Upper lobe of right lung (tissue), 1 donor: ENCODE data around the gene TSPAN7. TPM values are rescaled to one million over a fixed set of nuclear protein-coding genes. Genes with fewer than 3 reads are reported as not detected.

Experiments used
- ATAC-seq: fragments of 200-7000 bp; cut with Tn5 transposase; one replicate; pipeline ENCODE4 v1.9.1; 2020; ENCODE audit warnings: mild to moderate bottlenecking, moderate library complexity
- DNase-seq: peaks from one replicate; pipeline ENCODE4 v3.0.0-alpha.2; 2020
- H3K27ac ChIP-seq: fragments of 200-600 bp; one replicate; pipeline ENCODE4 v1.8.0; 2022
- H3K27me3 ChIP-seq: fragments of 200-600 bp; one replicate; pipeline ENCODE4 v1.8.0; 2022; ENCODE audit warnings: mild to moderate bottlenecking
- H3K36me3 ChIP-seq: fragments of 200-600 bp; one replicate; pipeline ENCODE4 v1.8.0; 2022
- H3K4me1 ChIP-seq: fragments of 200-600 bp; one replicate; pipeline ENCODE4 v1.8.0; 2022
- H3K4me3 ChIP-seq: fragments of 200-600 bp; one replicate; pipeline ENCODE4 v1.8.0; 2022; ENCODE audit warnings: mild to moderate bottlenecking
- H3K9me3 ChIP-seq: fragments of 200-600 bp; one replicate; pipeline ENCODE4 v1.8.0; 2022
- intact Hi-C: fragments of 100-400 bp; cut with DNase I; formaldehyde crosslinking; loops from one replicate; pipeline ENCODE4 v1.11.0; 2022
- total RNA-seq: library from RNA; stranded (reverse); fragmentation: NEBNext Ultra II Directional; extraction: Animal tissue kit (Norgen Biotek cat#: 25700); gene quantifications from one replicate; pipeline ENCODE4 v1.2.1, GENCODE V29; 2021
- TF ChIP-seq, protein P1 (sequence below): fragments of 200-600 bp; IDR thresholded peaks from one replicate; pipeline ENCODE4 v1.8.0; 2022; ENCODE audit warnings: antibody characterized with exemption
- donor health status: DM: no; HTN: yes; CAD: no; lungs with severe emphysema.

Gene TSPAN7
- total RNA-seq, 1 donor from 2014 or later, result 74.8 TPM

- Histone ChIP-seq H3K36me3 (no peaks in the 10 kb centered on the region), H3K4me3 (no peak overlapping the region), H3K4me1 (no peaks in the 10 kb centered on the region), H3K27ac (no peak overlapping the region), H3K27me3 (no peaks in the 10 kb centered on the region), H3K9me3 (no peaks in the 10 kb centered on the region)
- no peak for ATAC-seq
- intact Hi-C loops, result no loop called here
- DNase-seq, result no peak
- TF ChIP-seq, protein P1, sequence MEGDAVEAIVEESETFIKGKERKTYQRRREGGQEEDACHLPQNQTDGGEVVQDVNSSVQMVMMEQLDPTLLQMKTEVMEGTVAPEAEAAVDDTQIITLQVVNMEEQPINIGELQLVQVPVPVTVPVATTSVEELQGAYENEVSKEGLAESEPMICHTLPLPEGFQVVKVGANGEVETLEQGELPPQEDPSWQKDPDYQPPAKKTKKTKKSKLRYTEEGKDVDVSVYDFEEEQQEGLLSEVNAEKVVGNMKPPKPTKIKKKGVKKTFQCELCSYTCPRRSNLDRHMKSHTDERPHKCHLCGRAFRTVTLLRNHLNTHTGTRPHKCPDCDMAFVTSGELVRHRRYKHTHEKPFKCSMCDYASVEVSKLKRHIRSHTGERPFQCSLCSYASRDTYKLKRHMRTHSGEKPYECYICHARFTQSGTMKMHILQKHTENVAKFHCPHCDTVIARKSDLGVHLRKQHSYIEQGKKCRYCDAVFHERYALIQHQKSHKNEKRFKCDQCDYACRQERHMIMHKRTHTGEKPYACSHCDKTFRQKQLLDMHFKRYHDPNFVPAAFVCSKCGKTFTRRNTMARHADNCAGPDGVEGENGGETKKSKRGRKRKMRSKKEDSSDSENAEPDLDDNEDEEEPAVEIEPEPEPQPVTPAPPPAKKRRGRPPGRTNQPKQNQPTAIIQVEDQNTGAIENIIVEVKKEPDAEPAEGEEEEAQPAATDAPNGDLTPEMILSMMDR, result no peak
Observed at GRCh38 chrX:38646129-38646528, 84.8 kb downstream of the TSPAN7 start.

DNA sequence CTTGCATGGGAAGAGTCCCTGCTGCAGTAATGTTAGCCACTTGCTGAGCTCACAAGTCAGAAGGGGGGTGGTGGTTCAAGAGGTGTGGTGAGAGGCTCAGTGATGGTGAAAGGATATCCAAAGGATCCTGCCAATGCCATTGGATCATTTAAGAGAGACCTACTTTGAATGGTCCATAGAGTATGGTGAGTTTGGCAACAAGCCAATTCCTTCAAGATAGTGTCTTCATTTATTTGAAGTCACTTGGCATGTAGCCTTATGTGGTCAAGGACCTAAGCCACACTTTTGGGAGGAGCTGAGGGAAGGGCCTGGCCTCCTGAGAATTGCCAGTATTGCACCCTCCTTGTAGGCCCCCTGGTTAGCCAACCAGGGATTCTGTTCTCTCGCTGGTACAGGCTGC is 87.9 kb downstream of the TSPAN7 start:
- H3K27me3 ChIP-seq, result no peaks in the 10 kb centered on the region
- no peaks in the 10 kb centered on the region for H3K36me3 ChIP-seq
- H3K4me1 ChIP-seq, result no peaks in the 10 kb centered on the region
- TF ChIP-seq, protein P1, result no peak
- no peak overlapping the region for H3K27ac ChIP-seq
- H3K4me3 ChIP-seq, result no peak overlapping the region
- ATAC-seq (no peak), DNase-seq (no peak)
- H3K9me3 ChIP-seq, result no peaks in the 10 kb centered on the region
- intact Hi-C loops, result no loop called here

- Histone ChIP-seq H3K9me3 (no peaks in the 10 kb centered on the region), H3K36me3 (no peaks in the 10 kb centered on the region), H3K4me1 (no peaks in the 10 kb centered on the region), H3K27me3 (no peaks in the 10 kb centered on the region), H3K27ac (no peak overlapping the region), H3K4me3 (no peak overlapping the region)
- DNase-seq, result no peak
- TF ChIP-seq, protein P1, result no peak
- intact Hi-C loops, result no loop called here
- ATAC-seq, result no peak
Observed at GRCh38 chrX:38649674-38650647, 88.6 kb downstream of the TSPAN7 start.

GRCh38 chrX:38651625-38652601 is 90.6 kb downstream of the TSPAN7 start:
- intact Hi-C loops, result no loop called here
- TF ChIP-seq, protein P1, result no peak
- Histone ChIP-seq H3K4me3 (no peak overlapping the region), H3K36me3 (no peaks in the 10 kb centered on the region), H3K4me1 (no peaks in the 10 kb centered on the region), H3K27me3 (no peaks in the 10 kb centered on the region), H3K27ac (no peak overlapping the region), H3K9me3 (no peaks in the 10 kb centered on the region)
- ATAC-seq (no peak), DNase-seq (no peak)

- DNase-seq (no peak), ATAC-seq (no peak)
- Histone ChIP-seq H3K9me3 (no peaks in the 10 kb centered on the region), H3K27ac (no peak overlapping the region), H3K27me3 (no peaks in the 10 kb centered on the region), H3K4me3 (no peak overlapping the region), H3K4me1 (no peaks in the 10 kb centered on the region), H3K36me3 (no peaks in the 10 kb centered on the region)
- TF ChIP-seq, protein P1, result no peak
- intact Hi-C loops, result no loop called here
Observed at GRCh38 chrX:38652934-38653442, 91.6 kb downstream of the TSPAN7 start.
